HCT116 (cell line): ENCODE results near the gene HOXD8. TPM values are rescaled to one million over a fixed set of nuclear protein-coding genes. Genes with fewer than 3 reads are reported as not detected.

Source experiments
- ATAC-seq: fragments of 200-7000 bp; cut with Tn5 transposase; 2 replicates; pipeline ENCODE4 v1.9.1; 2020; ENCODE audit warnings: mild to moderate bottlenecking, moderate library complexity
- BruUV-seq: library from RNA; stranded (reverse); fragments of 400-500 nt; replicated peaks from 2 replicates; lab custom pipeline; 2021; lab: Mats Ljungman, UMichigan
- CTCF ChIA-PET: fragments of 300-600 bp; sonication (Branson Sonifier 250); formaldehyde crosslinking; loops from one replicate; lab custom pipeline; 2021; ENCODE audit warnings: antibody characterized with exemption; lab: Charles Lee
- POLR2A ChIA-PET: fragments of 300-600, 350-600 bp; sonication (Branson Sonifier 250); formaldehyde crosslinking; loops from one replicate; lab custom pipeline; 2021; ENCODE audit warnings: antibody characterized with exemption; lab: Charles Lee
- RAD21 ChIA-PET, 2 experiments: fragments of 300-600 bp; sonication (Branson Sonifier 250); formaldehyde crosslinking; loops; one replicate each; lab custom pipeline; 2023; ENCODE audit warnings: low total read pairs in 2 of 2; ENCODE audit not compliant: uncharacterized antibody in 2 of 2, unreplicated experiment in 2 of 2, low non-redundant PET in 1 of 2; lab: Charles Lee
- DNase-seq: peaks from one replicate; pipeline ENCODE4 v3.0.0-alpha.2; 2010; ENCODE audit warnings: low read depth, low spot score
- H2AFZ ChIP-seq: fragments of 200-600 bp; shearing (Covaris generic), sonication (generic); 2 replicates; pipeline ENCODE4 v1.6.1; 2017; ENCODE audit warnings: low read depth, mixed run types, mixed read lengths, antibody characterized with exemption, low read length; ENCODE audit not compliant: poor library complexity, severe bottlenecking
- H3K27ac ChIP-seq: 2 replicates; pipeline ENCODE4 v1.5.1; 2012; ENCODE audit warnings: low read depth, low read length
- H3K27me3 ChIP-seq: fragments of 200-600 bp; sonication (generic); 2 replicates; pipeline ENCODE4 v1.6.1; 2016; ENCODE audit warnings: mixed run types, low read length, mixed read lengths; ENCODE audit not compliant: insufficient read depth
- H3K36me3 ChIP-seq, 2 experiments: fragments of 200-500 bp in 1 of 2; fragments of 200-600 bp in 1 of 2; sonication (Bioruptor generic) in 1 of 2; sonication (generic) in 1 of 2; 2 replicates each; pipeline versions ENCODE4 v1.5.1 to v1.6.1; 2014 to 2016; ENCODE audit warnings: low read length in 2 of 2, inconsistent platforms in 1 of 2, mixed read lengths in 1 of 2, mixed run types in 1 of 2; ENCODE audit not compliant: insufficient read depth in 2 of 2, control insufficient read depth in 1 of 2
- H3K4me1 ChIP-seq, 2 experiments: fragments of 200-600 bp in 1 of 2; sonication (generic) in 1 of 2; 2 replicates each; pipeline versions ENCODE4 v1.5.1 to v1.6.1; 2012 to 2017; ENCODE audit warnings: low read length in 2 of 2, inconsistent platforms in 1 of 2, mild to moderate bottlenecking in 1 of 2, mixed read lengths in 1 of 2, mixed run types in 1 of 2, moderate library complexity in 1 of 2; ENCODE audit not compliant: insufficient read depth in 2 of 2, control insufficient read depth in 1 of 2
- H3K4me2 ChIP-seq: fragments of 200-600 bp; sonication (generic); 2 replicates; pipeline ENCODE4 v1.6.1; 2017; ENCODE audit warnings: mixed run types, low read length, mixed read lengths
- H3K4me3 ChIP-seq, 2 experiments: fragments of 200-600 bp in 1 of 2; sonication (generic) in 1 of 2; replicated peaks in 1 of 2; 2 replicates each; pipeline ENCODE4 v1.5.1; 2011 to 2016; ENCODE audit warnings: low read length in 2 of 2, control low read depth in 1 of 2, low read depth in 1 of 2, mild to moderate bottlenecking in 1 of 2, mixed read lengths in 1 of 2, mixed run types in 1 of 2
- H3K79me2 ChIP-seq: fragments of 200-600 bp; sonication (generic); 2 replicates; pipeline ENCODE4 v1.6.1; 2017; ENCODE audit warnings: mild to moderate bottlenecking, mixed run types, low read length, moderate library complexity, mixed read lengths; ENCODE audit not compliant: insufficient read depth
- H3K9ac ChIP-seq: fragments of 200-600 bp; sonication (generic); 2 replicates; pipeline ENCODE4 v1.6.1; 2016; ENCODE audit warnings: low read length, mixed read lengths
- H3K9me2 ChIP-seq: fragments of 200-600 bp; sonication (generic), shearing (Covaris generic); 2 replicates; pipeline ENCODE4 v1.6.1; 2017; ENCODE audit warnings: mixed run types, mild to moderate bottlenecking, moderate library complexity; ENCODE audit not compliant: insufficient read depth
- H3K9me3 ChIP-seq, 2 experiments: fragments of 200-500 bp in 1 of 2; fragments of 200-600 bp in 1 of 2; sonication (Bioruptor generic) in 1 of 2; sonication (generic) in 1 of 2; 2 replicates each; pipeline ENCODE4 v1.6.1; 2014 to 2017; ENCODE audit warnings: low read length in 2 of 2, mixed read lengths in 2 of 2, inconsistent platforms in 1 of 2, low read depth in 1 of 2, mild to moderate bottlenecking in 1 of 2, mixed run types in 1 of 2, moderate library complexity in 1 of 2; ENCODE audit not compliant: control insufficient read depth in 1 of 2, insufficient read depth in 1 of 2
- H4K20me1 ChIP-seq: fragments of 200-600 bp; sonication (generic), shearing (Covaris generic); 2 replicates; pipeline ENCODE4 v1.6.1; 2017; ENCODE audit warnings: mixed run types, mild to moderate bottlenecking, moderate library complexity; ENCODE audit not compliant: insufficient read depth
- ATF3 ChIP-seq: IDR thresholded peaks from 2 replicates; pipeline ENCODE4 v1.6.1; 2012
- ELF1 ChIP-seq: IDR thresholded peaks from 2 replicates; pipeline ENCODE4 v1.6.1; 2012; ENCODE audit warnings: low read depth, borderline replicate concordance
- EZH2 ChIP-seq: fragments of 200-600 bp; sonication (generic); IDR thresholded peaks from 2 replicates; pipeline ENCODE4 v1.6.1; 2017; ENCODE audit warnings: antibody characterized with exemption, mixed run types
- EZH2phosphoT487 ChIP-seq: fragments of 200-600 bp; IDR thresholded peaks from 2 replicates; pipeline ENCODE4 v1.6.1; 2018; ENCODE audit warnings: antibody characterized with exemption, borderline replicate concordance
- MAX ChIP-seq: IDR thresholded peaks from 2 replicates; pipeline ENCODE4 v1.6.1; 2012
- RAD21 ChIP-seq: IDR thresholded peaks from 2 replicates; pipeline ENCODE4 v1.6.1; 2012; ENCODE audit warnings: low read depth, mild to moderate bottlenecking
- SIN3A ChIP-seq: IDR thresholded peaks from 2 replicates; pipeline ENCODE4 v1.6.1; 2012; ENCODE audit warnings: low read depth
- YY1 ChIP-seq: IDR thresholded peaks from 2 replicates; pipeline ENCODE4 v1.6.1; 2011; ENCODE audit warnings: low read length, low read depth, moderate library complexity, mild to moderate bottlenecking; ENCODE audit not compliant: insufficient replicate concordance; ENCODE audit errors: extremely low read depth
- ZNF274 ChIP-seq: fragments of 200-500 bp; sonication (Bioruptor generic); IDR thresholded peaks from 2 replicates; pipeline ENCODE4 v1.6.1; 2014; ENCODE audit warnings: mild to moderate bottlenecking, low read depth, low read length, inconsistent platforms
- intact Hi-C: fragments of 100-400 bp; cut with micrococcal nuclease; formaldehyde crosslinking; loops from 2 replicates; pipeline ENCODE4 v1.10.0; 2022
- total RNA-seq: library from RNA; stranded (reverse); gene quantifications from one replicate; pipeline ENCODE4 v1.2.1, GENCODE V29; 2021; ENCODE audit not compliant: unreplicated experiment

Gene HOXD8
- total RNA-seq, 1 experiment from 2014 or later, result 6.0 TPM

- H3K9me3 ChIP-seq, result no peaks in the 10 kb centered on the region
- CTCF ChIA-PET, result no interaction called here
- no peaks in the 10 kb centered on the region for H3K36me3 ChIP-seq
- DNase-seq, result no peak
- no peak overlapping the region for H3K4me3 ChIP-seq
- no peak overlapping the region for H3K4me2 ChIP-seq
- H3K27me3 ChIP-seq, result no peaks in the 10 kb centered on the region
- TF ChIP-seq ZNF274, result no peak
- TF ChIP-seq EZH2phosphoT487, result no peak
- no peak for TF ChIP-seq EZH2
- TF ChIP-seq RAD21, result no peak
- no peak for TF ChIP-seq YY1
- TF ChIP-seq ELF1, result no peak
- no peak for TF ChIP-seq MAX
- TF ChIP-seq SIN3A, result no peak
- no peak for TF ChIP-seq ATF3
- POLR2A ChIA-PET, result no interaction called here
- ATAC-seq, result no peak
- no TSS peak for BruUV-seq
- H3K79me2 ChIP-seq, result no peaks in the 10 kb centered on the region
- no peaks in the 10 kb centered on the region for H3K9me2 ChIP-seq
- no peak overlapping the region for H2AFZ ChIP-seq
- no peak overlapping the region for H3K9ac ChIP-seq
- no peaks in the 10 kb centered on the region for H4K20me1 ChIP-seq
- H3K27ac ChIP-seq, result no peak overlapping the region
- H3K4me1 ChIP-seq, result peaks cover 5 to 18% of the 10 kb centered on the region in 2 experiments; a peak in 3 of 4 replicates
- intact Hi-C loops, result no loop called here
- RAD21 ChIA-PET, result no interaction called here
Observed at GRCh38 chr2:176100547-176101140, 28.9 kb upstream of the HOXD8 start.
